ENCODE data around the gene RSPH10B.
"Not testable (repeated sequence)": the region's sequence is repeated elsewhere in the genome, so short reads cannot be mapped to it uniquely, and the experiment has no call there.

The RSPH10B gene

GRCh38 chr7:5970347-5970911 is at the start of gene RSPH10B:
RSPH10B (minus strand) TSS chr7:5970689; CDS start chr7:5967116, 3,573 bp downstream.
- DNase-seq, result not testable (repeated sequence)

GRCh38 chr7:6016653-6016966 is 46.1 kb upstream of the RSPH10B start:
- no peak for DNase-seq

DNA sequence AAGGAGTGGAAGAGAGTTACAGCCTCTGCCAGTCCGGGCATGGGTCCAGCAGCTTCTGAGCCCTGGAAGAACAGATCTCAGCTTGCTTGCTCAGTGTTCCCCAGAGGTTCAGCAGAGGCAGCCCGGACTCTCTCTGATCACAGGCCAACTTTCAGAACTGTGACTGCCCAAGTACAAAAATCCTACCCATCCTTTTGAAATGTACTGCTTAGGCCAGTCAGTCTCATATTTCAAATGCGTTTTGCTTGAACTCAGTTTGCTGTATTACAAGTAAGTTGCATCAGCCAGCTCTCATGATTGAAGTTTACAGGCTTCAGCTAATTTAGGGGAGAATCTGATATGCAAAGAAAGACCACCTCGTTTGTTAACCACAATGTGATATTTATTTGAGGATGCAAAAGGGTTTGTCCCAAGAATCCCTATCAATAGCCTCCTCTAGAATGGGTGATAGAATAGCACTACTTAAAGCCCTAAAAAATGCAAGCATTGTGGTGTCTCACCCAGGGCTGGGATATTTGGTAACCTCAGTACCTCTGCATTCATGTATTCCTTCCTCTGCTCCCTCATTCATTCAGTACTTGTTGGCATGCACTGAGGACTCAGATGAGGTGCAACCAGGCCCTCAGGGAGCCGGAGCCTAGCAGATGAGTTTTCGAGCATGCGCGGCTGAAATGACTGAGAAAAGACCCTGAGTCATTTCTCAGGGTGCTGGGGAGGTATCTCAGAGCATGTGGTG is 45.6 kb upstream of the RSPH10B start:
- DNase-seq, result peak; percentile 94

- DNase-seq, result no peak
These were observed 42.0 kb upstream of the RSPH10B start for GRCh38 chr7:6012355-6013104.

DNA sequence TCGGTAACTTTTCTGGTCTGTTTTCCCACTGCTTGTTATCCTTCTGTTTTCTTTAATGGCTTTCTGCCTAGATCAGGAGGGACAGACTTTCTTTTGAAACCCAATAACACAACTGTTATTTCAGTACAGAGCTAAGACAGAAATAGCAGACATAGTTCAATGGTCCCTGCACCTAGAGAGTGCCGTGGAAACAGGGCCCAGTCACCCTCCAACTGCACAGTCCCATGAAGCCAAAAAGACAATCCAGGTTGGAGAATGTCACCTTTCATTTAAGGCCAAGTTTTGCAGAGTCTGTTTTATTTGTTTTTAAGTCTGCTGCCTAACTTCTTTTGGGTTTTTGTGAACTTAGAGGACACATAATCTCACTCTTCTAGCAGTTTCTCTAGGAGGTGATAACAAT is 41.1 kb upstream of the RSPH10B start:
- no peak for DNase-seq

GRCh38 chr7:6010370-6010769 is 39.9 kb upstream of the RSPH10B start:
- not testable (repeated sequence) for DNase-seq

- DNase-seq, result peak; percentile 99
These were observed 38.5 kb upstream of the RSPH10B start, which contains the start of the genes AIMP2 and PMS2 for GRCh38 chr7:6008668-6009611. AIMP2 (plus strand) TSS chr7:6009272; CDS start chr7:6009364, 92 bp downstream. PMS2 (minus strand) TSS chr7:6009049; CDS start chr7:6009019, 30 bp downstream.

GRCh38 chr7:6007835-6008590 is 37.5 kb upstream of the RSPH10B start:
- DNase-seq, result not testable (repeated sequence)

DNA sequence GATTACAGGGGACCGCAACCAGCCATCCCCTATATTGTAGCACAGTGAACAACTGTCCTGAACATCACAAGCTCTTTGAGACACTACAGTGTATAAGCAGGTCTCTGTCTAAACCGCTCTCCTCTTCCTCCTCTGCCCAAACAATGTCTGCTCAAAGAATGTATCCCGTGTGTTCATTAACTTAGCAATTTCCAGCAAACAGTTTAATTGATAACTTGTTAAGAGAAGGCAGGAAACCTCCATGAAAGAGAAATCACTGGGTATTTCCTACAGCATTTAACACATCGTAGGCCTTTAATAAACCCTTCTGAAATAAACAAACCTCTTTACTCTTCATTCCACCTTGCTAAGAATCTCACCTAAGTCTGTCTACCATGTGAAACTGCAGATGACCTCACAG is 36.9 kb upstream of the RSPH10B start:
- no peak for DNase-seq

GRCh38 chr7:5997210-5997808 is 26.8 kb upstream of the RSPH10B start:
- DNase-seq, result peak; percentile 33

DNA sequence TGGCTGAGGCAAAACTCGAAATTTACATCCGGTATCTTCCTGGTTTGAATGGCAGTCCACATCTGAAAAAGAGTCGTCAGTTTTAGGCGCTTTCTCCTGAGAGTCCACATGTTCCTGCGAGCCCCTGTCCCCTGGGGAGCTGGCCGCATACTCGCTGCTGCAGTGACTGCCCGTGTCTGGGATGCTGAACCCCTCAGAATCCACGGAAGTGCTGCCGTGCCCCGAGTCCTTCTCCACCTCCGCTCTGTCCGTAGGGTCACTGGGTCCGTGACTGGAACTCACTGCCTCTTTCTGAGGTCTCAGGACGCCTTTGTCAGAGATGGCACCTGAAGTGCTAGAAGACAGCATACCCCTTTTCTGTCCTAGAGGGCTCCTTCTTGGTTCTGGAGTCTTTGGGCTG is 16.6 kb upstream of the RSPH10B start:
- DNase-seq, result not testable (repeated sequence)

DNA sequence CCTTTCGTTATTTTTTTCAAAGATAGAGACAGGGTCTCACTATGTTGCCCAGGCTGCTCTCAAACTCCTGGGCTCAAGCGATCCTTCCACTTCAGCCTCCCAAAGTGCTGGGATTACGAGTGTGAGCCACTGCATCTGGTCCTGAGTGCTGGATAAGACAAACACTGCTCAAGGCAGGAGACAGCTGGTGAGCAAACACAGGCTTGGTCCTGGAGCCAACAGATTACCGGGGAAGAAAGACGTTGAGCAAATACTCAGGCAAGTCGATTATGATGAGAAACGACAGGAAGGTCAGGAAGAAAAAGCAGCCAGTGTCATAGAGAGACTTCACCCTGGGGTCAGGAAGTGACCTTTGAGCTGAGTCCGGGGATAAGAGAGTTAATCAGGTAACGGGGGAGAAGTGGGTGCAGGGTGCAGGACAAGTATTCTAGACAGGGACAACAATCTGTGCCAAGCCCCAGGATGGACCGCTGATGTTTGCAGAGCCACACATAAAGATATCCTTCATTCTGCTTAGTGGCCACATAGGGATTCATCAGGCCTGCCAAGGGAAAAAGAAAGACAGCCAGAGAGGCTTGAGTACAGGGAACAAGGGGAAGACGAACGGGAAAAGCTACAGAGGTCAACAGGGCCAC is 9.3 kb upstream of the RSPH10B start:
- not testable (repeated sequence) for DNase-seq

DNA sequence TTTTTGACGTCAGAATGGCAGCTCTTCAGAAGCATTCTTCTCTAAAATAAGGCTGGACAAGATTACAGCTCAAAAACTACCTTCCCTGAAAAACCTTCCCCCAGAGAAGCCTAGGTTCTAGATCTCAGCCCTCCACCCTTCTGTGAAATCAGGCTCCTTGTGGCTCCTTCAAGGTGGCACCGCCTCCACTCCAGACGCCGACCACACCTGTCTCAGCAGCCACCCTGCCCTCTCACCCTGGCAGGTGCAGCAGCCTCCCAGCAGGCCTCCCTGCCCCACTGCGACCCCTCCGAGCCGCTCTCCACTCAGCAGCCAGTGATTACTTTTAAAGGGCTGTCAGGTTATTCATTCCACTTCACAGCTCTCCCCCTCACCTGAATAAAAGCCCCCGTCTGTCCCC is 3.1 kb upstream of the RSPH10B start:
- DNase-seq, result not testable (repeated sequence)

DNA sequence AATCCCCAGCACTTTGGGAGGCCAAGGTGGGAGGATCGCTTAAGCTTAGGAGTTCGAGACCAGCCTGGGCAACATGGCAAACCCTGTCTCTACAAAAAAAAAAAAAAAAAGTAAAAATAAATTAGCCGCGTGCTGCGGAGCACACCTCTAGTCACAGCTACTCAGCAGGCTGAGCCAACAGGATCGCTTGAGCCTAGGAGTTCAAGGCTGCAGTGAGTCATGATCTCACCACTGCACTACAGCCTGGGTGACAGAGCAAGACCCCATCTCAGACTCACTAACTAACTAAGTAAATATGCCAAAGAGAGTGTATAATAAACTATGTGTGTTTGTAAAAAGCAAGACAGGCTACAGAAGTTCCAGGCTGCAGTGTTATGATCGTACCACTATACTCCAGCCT is 6.7 kb downstream of the RSPH10B start:
- not testable (repeated sequence) for DNase-seq

DNA sequence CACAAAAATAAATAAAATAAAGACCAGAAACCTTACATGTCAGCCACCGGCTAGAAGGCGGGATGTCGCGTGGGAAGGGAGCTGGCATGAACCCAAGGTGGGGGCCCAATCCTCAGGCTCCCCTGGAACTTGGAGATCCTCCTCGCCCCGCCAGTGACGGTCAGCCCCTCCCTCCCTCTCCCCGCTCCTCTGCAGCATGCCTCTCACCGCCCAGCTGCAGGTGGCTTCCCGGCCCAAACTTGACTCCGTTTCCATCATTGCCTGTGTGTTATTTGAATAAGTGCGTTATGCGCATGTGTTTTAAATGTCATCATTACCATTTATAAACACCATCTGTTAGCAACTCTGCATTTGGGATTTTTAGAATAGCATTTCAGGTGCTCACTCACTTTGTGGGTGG is 7.3 kb downstream of the RSPH10B start:
- not testable (repeated sequence) for DNase-seq

- DNase-seq, result not testable (repeated sequence)
These were observed 35.5 kb downstream of the RSPH10B start for GRCh38 chr7:5934945-5935450.

- not testable (repeated sequence) for DNase-seq
These were observed 38.4 kb downstream of the RSPH10B start for GRCh38 chr7:5931905-5932644.

DNA sequence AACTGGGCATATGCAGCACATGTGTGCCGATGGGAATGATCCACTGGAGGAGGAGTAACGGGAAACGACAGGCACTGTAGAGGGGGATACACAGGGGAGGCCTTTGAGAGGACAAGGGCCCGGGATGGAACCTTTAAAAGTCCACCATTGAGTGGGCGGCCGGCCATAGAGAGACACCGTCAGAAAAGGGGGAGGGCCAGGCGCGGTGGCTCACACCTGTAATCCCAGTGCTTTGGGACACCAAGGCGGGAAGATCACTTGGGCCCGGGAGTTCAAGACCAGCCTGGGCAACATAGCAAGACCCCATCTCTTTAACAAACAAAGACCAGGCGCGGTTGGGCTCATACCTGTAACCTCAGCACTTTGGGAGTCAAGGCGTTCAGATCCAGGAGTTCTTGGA is 39.2 kb downstream of the RSPH10B start:
- DNase-seq, result not testable (repeated sequence)

DNA sequence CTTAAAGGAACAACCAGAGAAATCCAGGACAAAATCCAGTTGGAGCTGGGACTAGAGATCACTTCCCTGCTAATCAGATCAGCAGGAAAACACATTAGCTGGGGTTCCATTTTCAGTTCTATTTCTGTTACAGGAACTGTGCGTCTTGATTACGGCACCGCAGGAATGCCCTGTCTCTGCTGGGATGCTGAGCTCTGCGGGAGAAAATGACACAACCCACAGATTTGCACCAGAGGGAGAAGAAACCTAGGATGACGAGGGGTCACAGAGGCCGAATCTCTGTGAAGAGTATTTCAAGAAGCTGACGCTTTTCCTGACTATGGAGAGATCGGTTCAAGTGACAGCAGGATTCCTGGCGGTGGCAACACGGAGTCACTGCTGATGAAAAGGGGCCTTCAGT is 40.2 kb downstream of the RSPH10B start:
- DNase-seq, result not testable (repeated sequence)
